ENCODE data around the gene ATP1A4. TPM values are rescaled to one million over a fixed set of nuclear protein-coding genes. Genes with fewer than 3 reads are reported as not detected.
"Not testable (repeated sequence)": the region's sequence is repeated elsewhere in the genome, so short reads cannot be mapped to it uniquely, and the experiment has no call there.

Gene ATP1A4
- total and polyA plus RNA-seq, 8 donors = 0.05 to 0.37 TPM; not detected in 6

DNA sequence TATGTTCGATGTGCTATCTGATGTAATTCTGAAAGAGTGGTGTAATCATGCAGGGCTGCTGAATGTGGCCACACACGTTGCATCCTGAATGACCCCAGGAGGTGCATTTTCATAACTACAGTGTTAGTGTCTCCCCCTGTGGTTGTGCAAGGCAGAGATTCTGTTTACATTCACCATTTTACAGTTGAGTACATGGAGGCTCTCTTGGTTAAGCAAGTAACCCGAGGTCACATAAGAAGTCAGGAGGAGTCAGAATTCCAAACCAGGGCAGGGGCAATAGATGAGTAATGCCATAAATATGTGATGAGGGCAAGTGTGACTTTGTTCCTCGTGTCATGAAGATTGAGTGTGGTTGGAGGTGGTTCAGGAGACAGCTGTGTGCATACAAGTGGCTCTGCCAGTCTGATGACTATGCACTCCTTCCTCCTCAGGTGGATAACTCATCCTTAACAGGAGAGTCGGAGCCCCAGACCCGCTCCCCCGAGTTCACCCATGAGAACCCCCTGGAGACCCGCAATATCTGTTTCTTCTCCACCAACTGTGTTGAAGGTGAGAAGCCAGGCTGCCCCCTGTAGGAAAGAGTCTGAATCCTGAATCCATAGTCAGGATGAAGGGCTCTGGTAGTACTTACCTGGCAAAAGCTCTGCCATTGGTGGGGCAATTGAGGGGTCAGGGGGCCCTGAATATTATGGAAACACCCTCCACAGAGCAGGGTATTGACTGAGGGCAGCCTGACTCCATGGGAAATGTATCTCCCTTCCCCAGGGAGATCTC, 26.5 kb upstream of the ATP1A4 start:
- DNase-seq = no peak
- Histone ChIP-seq H3K27me3 (no peaks in the 10 kb centered on the region), H3K4me1 (peaks cover 0 to 17% (median 6%) of the 10 kb centered on the region in 4 donors), H3K36me3 (peaks cover 0 to 35% (median 11%) of the 10 kb centered on the region in 4 donors), H3K9me3 (no peaks in the 10 kb centered on the region), H3K27ac (peak overlapping the region in 3 of 5 donors; percentile 34 to 50 (median 36)), H3K4me3 (no peak overlapping the region)
- TF ChIP-seq, protein P1, sequence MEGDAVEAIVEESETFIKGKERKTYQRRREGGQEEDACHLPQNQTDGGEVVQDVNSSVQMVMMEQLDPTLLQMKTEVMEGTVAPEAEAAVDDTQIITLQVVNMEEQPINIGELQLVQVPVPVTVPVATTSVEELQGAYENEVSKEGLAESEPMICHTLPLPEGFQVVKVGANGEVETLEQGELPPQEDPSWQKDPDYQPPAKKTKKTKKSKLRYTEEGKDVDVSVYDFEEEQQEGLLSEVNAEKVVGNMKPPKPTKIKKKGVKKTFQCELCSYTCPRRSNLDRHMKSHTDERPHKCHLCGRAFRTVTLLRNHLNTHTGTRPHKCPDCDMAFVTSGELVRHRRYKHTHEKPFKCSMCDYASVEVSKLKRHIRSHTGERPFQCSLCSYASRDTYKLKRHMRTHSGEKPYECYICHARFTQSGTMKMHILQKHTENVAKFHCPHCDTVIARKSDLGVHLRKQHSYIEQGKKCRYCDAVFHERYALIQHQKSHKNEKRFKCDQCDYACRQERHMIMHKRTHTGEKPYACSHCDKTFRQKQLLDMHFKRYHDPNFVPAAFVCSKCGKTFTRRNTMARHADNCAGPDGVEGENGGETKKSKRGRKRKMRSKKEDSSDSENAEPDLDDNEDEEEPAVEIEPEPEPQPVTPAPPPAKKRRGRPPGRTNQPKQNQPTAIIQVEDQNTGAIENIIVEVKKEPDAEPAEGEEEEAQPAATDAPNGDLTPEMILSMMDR (IDR thresholded peaks at IDR 0.05) = no peak
- TF ChIP-seq POLR2A (IDR thresholded peaks at IDR 0.05) = no peak
- peak; percentile 30 for TF ChIP-seq EP300 (IDR thresholded peaks at IDR 0.05)
- peak in 2 of 3 donors; percentile 23 to 40 for TF ChIP-seq POLR2AphosphoS5 (IDR thresholded peaks at IDR 0.05)
- WGBS, 5 donors = 64 to 70% (median 69%) methylated on average over 7 to 8 of the region's 8 CpGs
- intact Hi-C loops (cut with DNase I; ENCODE audit: low total_unique reads) = no loop called here

DNA sequence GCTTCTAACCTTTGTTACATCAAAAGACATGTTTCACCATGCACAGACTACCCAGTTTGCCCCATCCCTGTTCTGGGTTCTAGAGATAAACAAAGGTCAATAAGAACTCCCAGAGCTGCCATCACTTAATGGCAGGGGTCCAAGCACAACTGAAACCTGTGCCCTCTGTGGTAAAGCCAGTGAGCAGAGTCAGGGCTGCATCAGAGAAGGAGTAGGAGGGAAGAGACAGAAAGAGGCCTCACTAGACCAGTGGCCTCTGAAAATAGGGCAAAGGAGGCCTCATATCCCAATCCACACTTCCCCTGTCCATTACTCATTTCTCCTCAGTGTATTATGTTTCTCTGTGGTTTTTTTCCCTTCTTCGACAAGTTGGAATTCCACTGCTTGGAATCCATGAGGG, 25.7 kb upstream of the ATP1A4 start:
- no peak for DNase-seq
- no peak overlapping the region for H3K4me3 ChIP-seq
- H3K4me1 ChIP-seq = peaks cover 0 to 20% (median 8%) of the 10 kb centered on the region in 4 donors
- H3K36me3 ChIP-seq = peaks cover 0 to 39% (median 15%) of the 10 kb centered on the region in 4 donors
- TF ChIP-seq EP300 (IDR thresholded peaks at IDR 0.05) = no peak
- no peak for TF ChIP-seq POLR2AphosphoS5 (IDR thresholded peaks at IDR 0.05)
- TF ChIP-seq POLR2A (IDR thresholded peaks at IDR 0.05) = no peak
- TF ChIP-seq, protein P1 (IDR thresholded peaks at IDR 0.05) = no peak
- 83 to 95% (median 86%) methylated on average over 1 of the region's 1 CpG for WGBS, 5 donors
- intact Hi-C loops (cut with DNase I; ENCODE audit: low total_unique reads) = no loop called here
- no peaks in the 10 kb centered on the region for H3K27me3 ChIP-seq
- peak overlapping the region in 2 of 5 donors; percentile 36 to 50 for H3K27ac ChIP-seq
- H3K9me3 ChIP-seq = no peaks in the 10 kb centered on the region

DNA sequence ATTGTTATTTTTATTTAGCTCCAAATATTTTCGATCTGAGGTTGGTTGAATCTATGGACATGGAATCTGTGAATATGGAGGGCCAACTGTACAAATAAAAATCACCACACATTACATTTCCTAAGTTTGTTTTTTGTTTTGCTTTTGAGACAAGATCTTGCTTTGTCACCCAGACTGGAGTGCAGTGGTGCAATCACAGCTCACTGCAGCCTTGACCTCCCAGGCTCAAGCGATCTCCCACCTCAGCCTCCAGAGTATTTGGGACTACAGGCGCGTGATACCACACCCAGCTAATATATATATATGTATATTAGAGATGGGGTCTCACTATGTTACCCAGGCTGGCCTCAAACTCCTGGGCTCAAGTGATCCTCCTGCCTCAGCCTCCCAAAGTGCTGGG, 25.1 kb upstream of the ATP1A4 start:
- DNase-seq; H3K9me3 ChIP-seq; H3K27me3 ChIP-seq; intact Hi-C loops (cut with DNase I; ENCODE audit: low total_unique reads); H3K4me3 ChIP-seq; H3K27ac ChIP-seq: not testable (repeated sequence)
- peaks cover 0 to 26% (median 9%) of the 10 kb centered on the region in 4 donors for H3K4me1 ChIP-seq
- peaks cover 0 to 33% (median 12%) of the 10 kb centered on the region in 4 donors for H3K36me3 ChIP-seq
- WGBS, 5 donors = 65 to 80% (median 72%) methylated on average over 4 of the region's 4 CpGs

DNA sequence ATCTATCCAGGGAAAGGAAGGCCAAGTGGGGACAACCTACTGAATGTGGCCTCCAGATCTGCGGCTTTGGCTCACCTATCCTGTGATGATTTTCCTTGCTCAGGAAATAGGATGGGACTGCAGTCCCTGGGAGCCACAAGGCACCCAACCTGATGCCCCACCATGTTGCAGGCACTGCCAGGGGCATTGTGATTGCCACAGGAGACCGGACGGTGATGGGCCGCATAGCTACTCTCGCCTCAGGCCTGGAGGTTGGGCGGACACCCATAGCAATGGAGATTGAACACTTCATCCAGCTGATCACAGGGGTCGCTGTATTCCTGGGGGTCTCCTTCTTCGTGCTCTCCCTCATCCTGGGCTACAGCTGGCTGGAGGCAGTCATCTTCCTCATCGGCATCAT, 24.0 kb upstream of the ATP1A4 start:
- Histone ChIP-seq H3K9me3 (no peaks in the 10 kb centered on the region), H3K4me3 (no peak overlapping the region), H3K4me1 (peaks cover 0 to 36% (median 14%) of the 10 kb centered on the region in 4 donors), H3K36me3 (peaks cover 0 to 32% (median 11%) of the 10 kb centered on the region in 4 donors), H3K27me3 (no peaks in the 10 kb centered on the region), H3K27ac (peak overlapping the region in 1 of 5 donors; percentile 44)
- TF ChIP-seq EP300 (IDR thresholded peaks at IDR 0.05) = no peak
- TF ChIP-seq POLR2A (IDR thresholded peaks at IDR 0.05) = no peak
- no peak for TF ChIP-seq POLR2AphosphoS5 (IDR thresholded peaks at IDR 0.05)
- TF ChIP-seq, protein P1 (IDR thresholded peaks at IDR 0.05) = no peak
- 93 to 98% (median 96%) methylated on average over 6 to 9 of the region's 9 CpGs for WGBS, 5 donors
- intact Hi-C loops (cut with DNase I; ENCODE audit: low total_unique reads) = no loop called here
- no peak for DNase-seq

Data from stomach (tissue), 9 donors.